A549 (cell line): ENCODE measurements around the gene XYLT1.

Experiments
- BHLHE40 ChIP-seq: IDR thresholded peaks from 2 replicates; pipeline ENCODE4 v1.6.1; 2012; ENCODE audit warnings: low read depth, low read length, inconsistent platforms
- NFE2L2 ChIP-seq: fragments of 150-350 bp; conservative IDR thresholded peaks from 2 replicates; pipeline ENCODE4 v1.6.1; 2014; ENCODE audit warnings: low read length
- USF2 ChIP-seq: fragments of 450-650 bp; IDR thresholded peaks from 2 replicates; pipeline ENCODE4 v1.6.1; 2014; ENCODE audit warnings: antibody characterized with exemption

- no peak for TF ChIP-seq NFE2L2
- no peak for TF ChIP-seq BHLHE40
- TF ChIP-seq USF2, result no peak
These were observed 87.6 kb downstream of the XYLT1 start for GRCh38 chr16:17382949-17383863.
